Thyroid gland (tissue), 4 donors: Measurements from ENCODE around the gene PTP4A1.

Experiments used
- CTCF ChIP-seq, 6 experiments: fragments of 200-600 bp in 3 of 6; fragments of 450-650 bp in 3 of 6; sonication (generic) in 3 of 6; IDR thresholded peaks; one replicate each; pipeline ENCODE4 v1.5.1; 2016 to 2019; ENCODE audit warnings: antibody characterized with exemption in 6 of 6, mild to moderate bottlenecking in 2 of 6, inconsistent platforms in 1 of 6, moderate library complexity in 1 of 6
- POLR2A ChIP-seq, 2 donors: fragments of 450-650 bp; IDR thresholded peaks; one replicate each; pipeline ENCODE4 v1.6.1; 2017; ENCODE audit warnings: antibody characterized with exemption in 2 of 2, mild to moderate bottlenecking in 2 of 2, moderate library complexity in 1 of 2

- peak in 1 of 6 experiments; percentile 2 for TF ChIP-seq CTCF (IDR thresholded peaks at IDR 0.05)
- no peak for TF ChIP-seq POLR2A (IDR thresholded peaks at IDR 0.05)
Observed at GRCh38 chr6:63574554-63574900, 2.2 kb downstream of the PTP4A1 start.
